ENCODE results near the gene TNNI3. TPM values are rescaled to one million over a fixed set of nuclear protein-coding genes. Genes with fewer than 3 reads are reported as not detected.

The TNNI3 gene
- total and polyA plus RNA-seq, 10 of the 15 experiments (the other 5 are each of a cell fraction or from before 2014, with no cell fraction given) = not detected

DNA sequence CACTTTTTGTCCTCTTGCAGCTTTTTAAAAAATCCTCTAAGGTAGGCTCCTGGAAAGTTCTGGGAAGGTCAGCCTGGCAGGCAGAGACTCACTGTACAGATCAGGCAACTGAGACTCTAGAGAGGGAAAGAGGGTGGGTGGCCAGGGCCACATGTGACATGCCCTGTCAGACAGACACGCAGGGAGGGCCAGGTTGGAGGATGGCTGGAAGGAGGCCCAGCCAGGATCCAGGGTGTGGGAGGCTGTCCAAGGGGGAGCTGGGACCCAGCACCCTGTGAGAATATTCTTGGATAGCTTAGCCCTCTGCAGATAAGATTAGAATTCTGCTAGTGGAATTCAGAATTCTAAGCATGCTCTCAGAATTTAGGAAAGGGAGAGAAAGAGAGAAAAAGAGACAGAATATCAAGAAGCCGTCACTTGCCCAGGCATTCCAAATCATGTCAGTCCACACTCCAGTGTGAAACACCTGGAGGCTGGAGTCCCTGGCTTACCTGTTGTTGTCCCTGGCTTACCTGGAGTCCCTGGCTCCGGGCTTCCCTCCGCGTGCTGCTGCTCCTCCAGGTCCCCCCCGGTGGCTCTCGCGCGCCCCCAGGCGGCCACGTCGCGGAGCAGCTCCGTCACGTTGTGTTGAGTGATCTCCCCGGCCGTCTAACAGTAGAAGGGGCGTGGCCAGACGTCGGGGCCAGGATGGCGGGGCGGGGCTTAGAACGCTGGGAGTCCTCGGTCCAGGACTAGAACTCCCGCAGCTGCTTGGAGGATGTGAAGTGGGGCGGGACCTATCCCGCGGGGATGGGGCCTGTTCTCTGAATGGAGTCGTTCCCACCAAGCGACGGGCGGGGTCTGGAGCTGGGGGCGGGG is 2.8 kb upstream of the TNNI3 start:
- no peaks in the 10 kb centered on the region; a peak in 2 of 4 replicates for H3K27me3 ChIP-seq (replicated peaks in 1 of 2; ENCODE audit: control insufficient read depth in 2 of 2, insufficient read depth in 2 of 2, low read length in 1 of 2)
- no peak for FAIRE-seq
- no peak overlapping the region for H3K9ac ChIP-seq (ENCODE audit: control insufficient read depth, insufficient read depth, low read length)
- H3K4me2 ChIP-seq (ENCODE audit: control insufficient read depth, insufficient read depth) = no peak overlapping the region
- no peaks in the 10 kb centered on the region for H3K79me2 ChIP-seq (ENCODE audit: control insufficient read depth, insufficient read depth, low read length)
- peak; percentile 99 for ATAC-seq
- intact Hi-C loops (cut with micrococcal nuclease; ENCODE audit: unreplicated experiment) = loop anchor here (5.0 kb wide), 1 partner anchor 278 kb away; no protein-coding TSS in a partner anchor
- H3K4me3 ChIP-seq = no peak overlapping the region
- ChIA-PET SMC1A (ENCODE audit: uncharacterized antibody, unreplicated experiment) (interaction anchor here (1.0 kb wide), 1 partner anchor 19 kb away, joined by 3 read pairs; no protein-coding TSS in a partner anchor), RAD21 (ENCODE audit: unreplicated experiment) (interaction anchor here (0.6 to 2.3 kb wide), 4 partner anchors 15 to 74 kb away, joined by 3 to 14 read pairs (median 5); no protein-coding TSS in a partner anchor), POLR2A (no interaction called here), CTCF (interaction anchor here (0.6 to 2.8 kb wide), 19 partner anchors 9 to 472 kb away, joined by 3 to 23 read pairs (median 4); partner anchors contain the start of gene RDH13)
- H3K27ac ChIP-seq (ENCODE audit: control insufficient read depth, insufficient read depth) = no peak overlapping the region
- whole genome bisulfite sequencing (ENCODE audit: insufficient coverage, insufficient replicate concordance, low lambda C conversion rate, missing lambda C conversion rate) = 3% methylated on average over 28 of the region's 33 CpGs
- no peaks in the 10 kb centered on the region for H4K20me1 ChIP-seq (ENCODE audit: control insufficient read depth, insufficient read depth)
- no peaks in the 10 kb centered on the region; the same call in 2 of the 3 replicates for H3K9me3 ChIP-seq (replicated peaks; ENCODE audit: control insufficient read depth, insufficient read depth, low read length)
- no TSS peak for BruUV-seq (replicated peaks)
- H3K4me1 ChIP-seq (ENCODE audit: control insufficient read depth, insufficient read depth, low read length) = no peaks in the 10 kb centered on the region
- DNase-seq (ENCODE audit: low read depth, low spot score) = peak; percentile 32
- H2AFZ ChIP-seq (ENCODE audit: control insufficient read depth, low read depth, low read length) = no peak overlapping the region
- H3K36me3 ChIP-seq (ENCODE audit: control insufficient read depth in 2 of 2, insufficient read depth in 2 of 2, low read length in 1 of 2) = no peaks in the 10 kb centered on the region
- in situ Hi-C loops (cut with MboI) = no loop called here
- TF ChIP-seq, protein P1, sequence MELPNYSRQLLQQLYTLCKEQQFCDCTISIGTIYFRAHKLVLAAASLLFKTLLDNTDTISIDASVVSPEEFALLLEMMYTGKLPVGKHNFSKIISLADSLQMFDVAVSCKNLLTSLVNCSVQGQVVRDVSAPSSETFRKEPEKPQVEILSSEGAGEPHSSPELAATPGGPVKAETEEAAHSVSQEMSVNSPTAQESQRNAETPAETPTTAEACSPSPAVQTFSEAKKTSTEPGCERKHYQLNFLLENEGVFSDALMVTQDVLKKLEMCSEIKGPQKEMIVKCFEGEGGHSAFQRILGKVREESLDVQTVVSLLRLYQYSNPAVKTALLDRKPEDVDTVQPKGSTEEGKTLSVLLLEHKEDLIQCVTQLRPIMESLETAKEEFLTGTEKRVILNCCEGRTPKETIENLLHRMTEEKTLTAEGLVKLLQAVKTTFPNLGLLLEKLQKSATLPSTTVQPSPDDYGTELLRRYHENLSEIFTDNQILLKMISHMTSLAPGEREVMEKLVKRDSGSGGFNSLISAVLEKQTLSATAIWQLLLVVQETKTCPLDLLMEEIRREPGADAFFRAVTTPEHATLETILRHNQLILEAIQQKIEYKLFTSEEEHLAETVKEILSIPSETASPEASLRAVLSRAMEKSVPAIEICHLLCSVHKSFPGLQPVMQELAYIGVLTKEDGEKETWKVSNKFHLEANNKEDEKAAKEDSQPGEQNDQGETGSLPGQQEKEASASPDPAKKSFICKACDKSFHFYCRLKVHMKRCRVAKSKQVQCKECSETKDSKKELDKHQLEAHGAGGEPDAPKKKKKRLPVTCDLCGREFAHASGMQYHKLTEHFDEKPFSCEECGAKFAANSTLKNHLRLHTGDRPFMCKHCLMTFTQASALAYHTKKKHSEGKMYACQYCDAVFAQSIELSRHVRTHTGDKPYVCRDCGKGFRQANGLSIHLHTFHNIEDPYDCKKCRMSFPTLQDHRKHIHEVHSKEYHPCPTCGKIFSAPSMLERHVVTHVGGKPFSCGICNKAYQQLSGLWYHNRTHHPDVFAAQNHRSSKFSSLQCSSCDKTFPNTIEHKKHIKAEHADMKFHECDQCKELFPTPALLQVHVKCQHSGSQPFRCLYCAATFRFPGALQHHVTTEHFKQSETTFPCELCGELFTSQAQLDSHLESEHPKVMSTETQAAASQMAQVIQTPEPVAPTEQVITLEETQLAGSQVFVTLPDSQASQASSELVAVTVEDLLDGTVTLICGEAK (IDR thresholded peaks at IDR 0.05; ENCODE audit: borderline replicate concordance) = no peak
- TF ChIP-seq YBX1 (IDR thresholded peaks at IDR 0.05) (no peak), NR2C2 (IDR thresholded peaks at IDR 0.05; ENCODE audit: borderline replicate concordance, control insufficient read depth, insufficient read length, low read depth) (no peak), BHLHE40 (IDR thresholded peaks at IDR 0.05; ENCODE audit: borderline replicate concordance in 1 of 2, low read depth in 2 of 2, low read length in 1 of 2) (peak; percentile 55 to 65; a peak in 2 of 4 replicates), IKZF1 (conservative IDR thresholded peaks at IDR 0.05) (peak; percentile 50), TCF7 (IDR thresholded peaks at IDR 0.05; ENCODE audit: borderline replicate concordance) (no peak), SUZ12 (IDR thresholded peaks at IDR 0.05; ENCODE audit: unreplicated experiment) (no peak), KAT2A (conservative IDR thresholded peaks at IDR 0.05; ENCODE audit: control insufficient read depth, low read depth, low read length) (no peak), SIN3A (IDR thresholded peaks at IDR 0.05; ENCODE audit: low read depth, low read length) (no peak)
- TF ChIP-seq, protein P2, sequence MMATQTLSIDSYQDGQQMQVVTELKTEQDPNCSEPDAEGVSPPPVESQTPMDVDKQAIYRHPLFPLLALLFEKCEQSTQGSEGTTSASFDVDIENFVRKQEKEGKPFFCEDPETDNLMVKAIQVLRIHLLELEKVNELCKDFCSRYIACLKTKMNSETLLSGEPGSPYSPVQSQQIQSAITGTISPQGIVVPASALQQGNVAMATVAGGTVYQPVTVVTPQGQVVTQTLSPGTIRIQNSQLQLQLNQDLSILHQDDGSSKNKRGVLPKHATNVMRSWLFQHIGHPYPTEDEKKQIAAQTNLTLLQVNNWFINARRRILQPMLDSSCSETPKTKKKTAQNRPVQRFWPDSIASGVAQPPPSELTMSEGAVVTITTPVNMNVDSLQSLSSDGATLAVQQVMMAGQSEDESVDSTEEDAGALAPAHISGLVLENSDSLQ (IDR thresholded peaks at IDR 0.05) = peak; percentile 67
- TF ChIP-seq, protein P3, sequence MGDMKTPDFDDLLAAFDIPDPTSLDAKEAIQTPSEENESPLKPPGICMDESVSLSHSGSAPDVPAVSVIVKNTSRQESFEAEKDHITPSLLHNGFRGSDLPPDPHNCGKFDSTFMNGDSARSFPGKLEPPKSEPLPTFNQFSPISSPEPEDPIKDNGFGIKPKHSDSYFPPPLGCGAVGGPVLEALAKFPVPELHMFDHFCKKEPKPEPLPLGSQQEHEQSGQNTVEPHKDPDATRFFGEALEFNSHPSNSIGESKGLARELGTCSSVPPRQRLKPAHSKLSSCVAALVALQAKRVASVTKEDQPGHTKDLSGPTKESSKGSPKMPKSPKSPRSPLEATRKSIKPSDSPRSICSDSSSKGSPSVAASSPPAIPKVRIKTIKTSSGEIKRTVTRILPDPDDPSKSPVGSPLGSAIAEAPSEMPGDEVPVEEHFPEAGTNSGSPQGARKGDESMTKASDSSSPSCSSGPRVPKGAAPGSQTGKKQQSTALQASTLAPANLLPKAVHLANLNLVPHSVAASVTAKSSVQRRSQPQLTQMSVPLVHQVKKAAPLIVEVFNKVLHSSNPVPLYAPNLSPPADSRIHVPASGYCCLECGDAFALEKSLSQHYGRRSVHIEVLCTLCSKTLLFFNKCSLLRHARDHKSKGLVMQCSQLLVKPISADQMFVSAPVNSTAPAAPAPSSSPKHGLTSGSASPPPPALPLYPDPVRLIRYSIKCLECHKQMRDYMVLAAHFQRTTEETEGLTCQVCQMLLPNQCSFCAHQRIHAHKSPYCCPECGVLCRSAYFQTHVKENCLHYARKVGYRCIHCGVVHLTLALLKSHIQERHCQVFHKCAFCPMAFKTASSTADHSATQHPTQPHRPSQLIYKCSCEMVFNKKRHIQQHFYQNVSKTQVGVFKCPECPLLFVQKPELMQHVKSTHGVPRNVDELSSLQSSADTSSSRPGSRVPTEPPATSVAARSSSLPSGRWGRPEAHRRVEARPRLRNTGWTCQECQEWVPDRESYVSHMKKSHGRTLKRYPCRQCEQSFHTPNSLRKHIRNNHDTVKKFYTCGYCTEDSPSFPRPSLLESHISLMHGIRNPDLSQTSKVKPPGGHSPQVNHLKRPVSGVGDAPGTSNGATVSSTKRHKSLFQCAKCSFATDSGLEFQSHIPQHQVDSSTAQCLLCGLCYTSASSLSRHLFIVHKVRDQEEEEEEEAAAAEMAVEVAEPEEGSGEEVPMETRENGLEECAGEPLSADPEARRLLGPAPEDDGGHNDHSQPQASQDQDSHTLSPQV (IDR thresholded peaks at IDR 0.05) = 0 out of 2 replicates have a peak, but pooled peaks have one; percentile 26

Data from GM12878 (cell line).